Urinary bladder (tissue), 4 donors: ENCODE data around the gene SGCA. TPM values are rescaled to one million over a fixed set of nuclear protein-coding genes. Genes with fewer than 3 reads are reported as not detected.
A peak's percentile ranks its signal among the peaks of the same experiment; 100 is the strongest.

ENCODE experiments used
- DNase-seq: peaks from one replicate; pipeline ENCODE4 v3.0.0-alpha.2; 2015; ENCODE audit errors: extremely low spot score
- H3K27ac ChIP-seq: one replicate; pipeline ENCODE4 v1.5.1; 2013; ENCODE audit warnings: low read depth, mild to moderate bottlenecking, moderate library complexity
- H3K36me3 ChIP-seq: one replicate; pipeline ENCODE4 v1.6.1; 2013; ENCODE audit warnings: mild to moderate bottlenecking, moderate library complexity; ENCODE audit not compliant: insufficient read depth
- H3K4me1 ChIP-seq: one replicate; pipeline ENCODE4 v1.6.1; 2013; ENCODE audit warnings: mild to moderate bottlenecking, moderate library complexity; ENCODE audit not compliant: insufficient read depth
- H3K4me3 ChIP-seq: one replicate; pipeline ENCODE4 v1.5.1; 2013; ENCODE audit warnings: low read depth, low read length
- WGBS: extraction: QIAGEN DNeasy Blood & Tissue Kit; methylation state at CpG from one replicate; pipeline ENCODE4 v1.1.7; 2013; 5-methylcytosine and 5-hydroxymethylcytosine counted together
- polyA plus RNA-seq: library from polyadenylated mRNA; stranded (reverse); fragments of 200-250 nt; gene quantifications from one replicate; pipeline ENCODE4 v1.2.3, GENCODE V29; 2013
- total RNA-seq: library from RNA; depleted of rRNA; stranded (reverse); fragments of >200 nt; gene quantifications from one replicate; pipeline ENCODE4 v1.2.3, GENCODE V29; 2014
- donor health status: healthy with polysubstance abuse.
- donor health status: healthy.

The SGCA gene
- total and polyA plus RNA-seq, 2 donors: 15.4 to 89.1 TPM

DNA sequence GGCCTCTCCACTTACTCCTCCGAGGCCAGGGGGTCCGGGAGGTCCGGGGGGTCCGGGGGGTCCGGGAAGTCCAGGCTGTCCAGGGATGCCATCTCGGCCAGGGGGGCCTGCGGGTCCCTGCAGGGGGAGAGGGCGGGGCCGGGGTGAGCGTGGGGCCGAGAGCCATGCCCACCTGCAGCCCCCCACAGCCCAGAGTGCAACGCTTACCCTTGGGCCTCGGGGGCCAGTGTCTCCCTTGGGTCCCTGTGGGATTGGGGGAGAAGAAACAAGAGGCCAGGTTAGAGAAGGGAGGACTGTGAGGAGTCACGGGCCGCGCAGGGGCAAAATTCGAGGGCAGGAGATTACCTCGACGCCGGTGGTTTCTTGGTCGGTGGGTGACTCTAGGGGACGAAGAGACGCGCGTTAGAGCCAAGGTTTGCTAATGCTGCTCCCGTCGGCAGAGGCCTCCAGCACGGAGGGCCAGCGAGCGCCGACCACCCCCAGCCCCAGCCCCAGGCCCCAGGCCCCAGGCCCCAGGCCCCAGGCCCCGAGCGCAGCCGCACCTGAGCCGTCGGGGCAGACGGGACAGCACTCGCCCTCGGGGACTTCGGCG lies 33.5 kb downstream of the SGCA start:
- Histone ChIP-seq H3K4me1 (no peaks in the 10 kb centered on the region), H3K27ac (peak overlapping the region; percentile 90), H3K4me3 (peak overlapping the region; percentile 47), H3K36me3 (peaks cover 2% of the 10 kb centered on the region)
- 12% methylated on average over 41 of the region's 41 CpGs for WGBS
- no peak for DNase-seq

DNA sequence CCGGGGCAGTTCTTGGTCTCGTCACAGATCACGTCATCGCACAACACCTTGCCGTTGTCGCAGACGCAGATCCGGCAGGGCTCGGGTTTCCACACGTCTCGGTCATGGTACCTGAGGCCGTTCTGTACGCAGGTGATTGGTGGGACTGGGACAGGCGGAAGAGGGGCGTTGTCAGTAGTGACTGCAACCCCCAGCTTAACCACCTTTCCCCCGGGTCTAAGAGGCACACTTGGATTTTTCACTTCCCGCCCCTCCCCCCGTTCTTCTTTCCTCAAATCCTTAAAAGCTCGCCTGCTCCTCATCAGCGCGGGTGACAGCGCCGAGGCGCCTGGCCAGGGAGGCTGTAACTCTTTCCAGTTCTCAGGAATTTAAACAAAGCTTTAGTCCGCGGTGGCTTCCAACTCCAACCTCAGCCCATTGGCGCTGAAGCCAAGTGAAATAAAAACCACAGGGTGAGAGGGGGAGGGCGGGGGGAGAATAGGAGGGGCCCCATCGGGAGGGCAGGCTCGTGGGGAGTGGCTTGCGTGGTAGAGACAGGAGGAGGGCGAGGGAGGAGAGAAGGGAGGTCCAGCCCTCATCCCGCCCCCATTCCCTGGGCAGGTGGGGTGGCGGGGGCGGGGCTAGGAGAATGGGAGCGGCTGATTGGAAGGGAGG lies 34.1 kb downstream of the SGCA start:
- H3K27ac ChIP-seq: peak overlapping the region; percentile 90
- peak overlapping the region; percentile 47 for H3K4me3 ChIP-seq
- no peaks in the 10 kb centered on the region for H3K4me1 ChIP-seq
- DNase-seq: peak; percentile 93
- under 1% methylated on average over 36 of the region's 36 CpGs for WGBS
- H3K36me3 ChIP-seq: peaks cover 2% of the 10 kb centered on the region

DNA sequence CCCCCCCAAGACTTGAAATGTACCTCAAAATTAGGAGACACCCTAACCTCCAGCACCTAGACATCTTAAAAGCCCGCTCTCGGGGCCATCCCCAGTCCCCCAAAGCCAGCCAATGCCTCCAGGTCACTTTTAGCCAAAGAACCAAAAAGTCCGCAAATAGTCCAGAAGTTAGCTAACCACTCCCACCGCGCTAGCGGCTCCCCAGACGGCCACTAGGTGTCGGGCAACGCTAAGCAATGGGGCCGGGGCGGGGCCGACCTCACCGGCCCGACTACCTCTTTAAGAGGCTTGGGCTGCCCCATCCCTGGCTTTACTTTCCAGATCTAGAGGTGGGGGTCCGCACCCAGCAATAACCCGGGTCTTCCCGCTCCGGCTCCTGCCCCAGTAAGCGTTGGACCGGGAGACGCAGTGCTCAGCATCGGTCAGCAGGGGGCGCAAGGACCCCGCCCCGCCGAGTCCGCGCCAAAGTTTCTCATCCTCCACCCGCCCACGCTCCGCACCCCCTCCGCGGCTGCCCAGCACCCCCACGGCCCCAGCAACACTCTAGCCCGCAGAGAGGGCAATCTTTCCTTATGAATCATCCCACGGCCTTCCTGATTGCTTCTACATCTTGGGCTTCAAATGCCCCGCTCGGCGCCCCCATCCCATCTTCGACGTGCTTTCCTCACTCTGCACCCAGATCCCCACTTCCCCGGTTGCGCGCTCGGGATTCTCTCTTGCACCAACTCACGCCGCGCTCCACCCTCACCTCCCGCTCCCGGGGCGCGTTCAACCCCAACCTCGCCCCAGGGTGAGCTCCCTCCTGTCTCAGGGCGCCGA lies 34.9 kb downstream of the SGCA start:
- peaks cover 2% of the 10 kb centered on the region for H3K36me3 ChIP-seq
- no peaks in the 10 kb centered on the region for H3K4me1 ChIP-seq
- peak overlapping the region; percentile 38 for H3K4me3 ChIP-seq
- WGBS: under 1% methylated on average over 55 of the region's 55 CpGs
- H3K27ac ChIP-seq: peak overlapping the region; percentile 92
- DNase-seq: peak; percentile 91

DNA sequence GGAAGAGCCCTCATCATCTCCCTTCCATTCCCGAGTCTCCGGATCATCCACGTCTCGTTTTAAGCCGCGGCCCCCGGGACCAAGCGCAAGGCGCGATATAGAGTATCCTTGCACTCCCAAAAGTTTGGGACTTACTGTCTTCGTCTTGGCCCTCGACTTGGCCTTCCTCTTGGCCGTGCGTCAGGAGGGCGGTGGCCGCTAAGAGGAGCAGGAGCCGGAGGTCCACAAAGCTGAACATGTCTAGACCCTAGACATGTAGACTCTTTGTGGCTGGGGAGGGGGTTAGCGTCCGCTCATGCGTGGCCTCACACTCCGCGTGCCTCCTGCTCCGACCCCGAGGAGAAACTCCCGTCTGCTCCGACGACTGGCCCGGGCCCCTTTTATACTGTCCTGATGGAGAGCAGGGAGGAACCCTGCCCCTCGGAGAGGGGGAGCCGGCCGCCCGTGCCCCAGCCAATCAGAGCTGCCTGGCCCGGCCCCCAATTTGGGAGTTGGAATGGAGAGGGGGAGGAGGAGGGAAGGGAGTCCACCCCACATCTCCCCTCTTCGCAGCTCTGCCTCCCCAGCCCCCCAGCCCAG lies 35.6 kb downstream of the SGCA start, which contains the start of gene COL1A1:
Gene COL1A1 (minus strand): TSS at position 356 of the 579 bp plus-strand sequence. CDS start 118 bp downstream, at position 238.
- Histone ChIP-seq H3K4me1 (no peaks in the 10 kb centered on the region), H3K27ac (peak within 1 kb of the TSS; percentile 92), H3K36me3 (peaks cover 2% of the 10 kb centered on the region), H3K4me3 (peak within 1 kb of the TSS; percentile 38)
- DNase-seq: peak; percentile 77
- 2% methylated on average over 34 of the region's 34 CpGs for WGBS

DNA sequence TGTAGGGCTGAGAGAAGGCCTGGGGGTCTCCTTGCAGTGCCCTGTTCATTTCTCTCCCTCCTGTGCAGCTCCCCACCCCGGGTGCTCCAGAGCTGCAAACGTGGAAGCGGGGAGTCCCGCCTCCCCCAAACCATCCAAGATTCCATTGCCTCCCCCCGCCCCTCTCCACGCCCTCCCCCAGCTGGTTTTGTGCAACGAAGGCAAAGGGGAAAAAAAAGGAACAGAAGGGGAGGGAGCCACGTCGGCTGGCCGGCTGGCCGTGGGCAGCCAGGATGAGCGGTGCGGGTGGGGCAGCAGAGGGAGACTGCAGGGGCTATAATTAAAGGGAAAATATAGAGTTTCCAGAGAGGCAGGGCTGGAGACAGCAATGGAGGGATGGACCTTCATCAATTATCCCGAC lies 37.3 kb downstream of the SGCA start:
- no peak for DNase-seq
- 31% methylated on average over 14 of the region's 14 CpGs for WGBS
- no peaks in the 10 kb centered on the region for H3K4me1 ChIP-seq

DNA sequence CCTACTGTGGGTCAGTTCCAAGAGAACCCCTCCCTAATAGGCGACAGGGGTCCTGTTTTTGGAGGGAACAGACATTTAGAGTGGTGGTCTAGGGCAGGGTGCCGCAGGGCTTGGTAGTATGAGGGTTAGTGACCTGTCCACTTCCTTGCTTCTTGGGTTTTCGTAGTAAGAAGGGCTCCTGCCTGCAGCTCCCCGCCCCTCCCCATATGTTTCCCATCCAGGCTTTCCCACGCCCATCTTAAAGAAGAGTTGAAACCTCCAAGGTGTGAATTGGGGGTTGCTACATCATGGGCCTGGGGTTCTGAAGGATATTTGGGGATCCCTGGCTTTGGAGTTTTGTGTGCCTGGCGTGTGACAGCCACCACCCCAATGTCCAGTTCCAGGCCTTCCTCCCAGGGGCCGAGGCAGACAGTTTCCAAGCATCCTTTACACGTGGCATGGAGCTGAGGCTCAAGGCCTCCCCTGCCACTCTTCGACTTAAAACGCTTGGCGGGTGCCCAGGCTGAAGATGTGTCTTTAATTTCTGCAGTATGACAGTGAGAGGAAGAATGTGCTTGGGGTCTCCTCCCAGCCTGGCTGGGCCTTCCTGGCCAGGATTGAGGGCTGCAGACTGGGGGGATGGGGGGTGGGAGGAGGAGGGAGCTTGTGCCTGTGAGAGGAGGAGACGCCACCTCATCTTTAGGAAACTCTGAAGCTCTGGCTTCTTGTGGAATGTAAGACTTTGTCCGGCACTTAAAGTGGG lies 38.0 kb downstream of the SGCA start:
- Histone ChIP-seq H3K36me3 (no peaks in the 10 kb centered on the region), H3K4me1 (no peaks in the 10 kb centered on the region)
- 45% methylated on average over 13 of the region's 13 CpGs for WGBS

More for the DNA sequence above, 37.3 kb downstream of the SGCA start:
- Histone ChIP-seq H3K27ac (peak overlapping the region; percentile 80), H3K4me3 (no peak overlapping the region), H3K36me3 (no peaks in the 10 kb centered on the region)

DNA sequence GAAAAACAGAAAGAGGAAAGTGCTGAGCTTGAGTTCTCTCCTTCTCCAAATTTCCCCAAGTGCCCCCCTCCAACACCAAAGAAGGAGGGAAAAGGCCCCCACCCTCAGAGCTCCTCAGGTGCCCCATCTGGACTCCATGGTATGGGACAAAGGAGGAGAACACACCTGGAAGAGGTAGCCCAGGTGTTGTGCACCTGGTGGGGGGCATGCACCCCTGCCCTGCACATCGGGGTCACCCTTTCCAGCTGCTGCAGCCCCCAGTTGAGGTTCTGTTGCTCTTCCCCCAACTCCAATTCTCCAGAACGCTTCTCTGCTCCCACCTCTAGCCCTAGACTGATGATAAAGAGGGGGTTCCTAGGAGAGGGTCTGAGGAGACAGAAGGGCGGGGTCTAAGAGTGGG lies 38.6 kb downstream of the SGCA start:
- no peak for DNase-seq

More for the DNA sequence above, 38.0 kb downstream of the SGCA start:
- Histone ChIP-seq H3K4me3 (no peak overlapping the region), H3K27ac (peak overlapping the region; percentile 80)
- no peak for DNase-seq

DNA sequence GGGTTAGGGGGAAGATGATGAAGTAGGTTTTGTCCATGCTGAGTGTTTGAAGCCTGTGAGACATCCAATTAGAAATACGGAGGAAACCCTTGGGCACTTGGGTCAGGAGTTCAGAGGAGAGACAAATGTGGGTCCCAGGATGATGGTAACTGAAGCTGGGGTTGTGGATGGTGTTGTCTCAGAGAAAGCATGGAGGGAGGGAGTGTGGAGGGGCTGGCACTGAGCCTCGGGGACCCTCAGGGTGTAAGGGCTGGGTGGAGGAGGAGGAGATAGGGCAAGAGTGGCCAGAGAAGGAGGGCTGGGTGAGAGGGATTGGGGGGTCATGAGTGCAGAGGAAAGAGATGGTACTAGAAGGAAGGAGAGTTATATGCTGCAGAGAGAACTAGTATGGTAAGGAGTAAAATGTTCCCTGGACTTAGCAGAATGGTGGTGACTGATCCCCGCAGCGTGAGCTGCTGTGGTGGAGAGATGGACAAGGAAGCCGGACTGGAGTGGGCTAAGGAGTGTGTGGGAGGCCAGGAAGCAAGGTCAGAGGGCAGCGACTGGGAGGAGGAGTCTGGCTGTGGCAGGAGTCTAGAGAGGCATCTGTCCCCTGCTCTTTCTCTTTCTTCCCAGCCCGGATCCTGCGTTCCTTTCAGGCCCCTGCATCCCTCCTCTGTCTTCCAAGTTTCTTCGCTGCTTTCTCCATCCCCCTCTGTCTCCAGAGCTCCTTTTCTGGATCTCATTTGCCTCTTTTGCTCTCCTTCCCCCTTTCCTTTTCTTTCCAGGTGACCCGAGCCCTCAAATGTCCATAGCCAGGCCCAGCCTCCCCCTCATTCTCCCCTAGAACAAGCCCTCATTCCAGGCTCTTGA lies 39.5 kb downstream of the SGCA start:
- no peaks in the 10 kb centered on the region for H3K36me3 ChIP-seq
- no peak for DNase-seq
- H3K4me1 ChIP-seq: no peaks in the 10 kb centered on the region
- WGBS: 43% methylated on average over 10 of the region's 10 CpGs
- H3K27ac ChIP-seq: peak overlapping the region; percentile 55
- H3K4me3 ChIP-seq: no peak overlapping the region

More for the DNA sequence above, 38.6 kb downstream of the SGCA start:
- Histone ChIP-seq H3K27ac (no peak overlapping the region), H3K36me3 (no peaks in the 10 kb centered on the region), H3K4me3 (no peak overlapping the region), H3K4me1 (no peaks in the 10 kb centered on the region)
- 79% methylated on average over 3 of the region's 3 CpGs for WGBS

DNA sequence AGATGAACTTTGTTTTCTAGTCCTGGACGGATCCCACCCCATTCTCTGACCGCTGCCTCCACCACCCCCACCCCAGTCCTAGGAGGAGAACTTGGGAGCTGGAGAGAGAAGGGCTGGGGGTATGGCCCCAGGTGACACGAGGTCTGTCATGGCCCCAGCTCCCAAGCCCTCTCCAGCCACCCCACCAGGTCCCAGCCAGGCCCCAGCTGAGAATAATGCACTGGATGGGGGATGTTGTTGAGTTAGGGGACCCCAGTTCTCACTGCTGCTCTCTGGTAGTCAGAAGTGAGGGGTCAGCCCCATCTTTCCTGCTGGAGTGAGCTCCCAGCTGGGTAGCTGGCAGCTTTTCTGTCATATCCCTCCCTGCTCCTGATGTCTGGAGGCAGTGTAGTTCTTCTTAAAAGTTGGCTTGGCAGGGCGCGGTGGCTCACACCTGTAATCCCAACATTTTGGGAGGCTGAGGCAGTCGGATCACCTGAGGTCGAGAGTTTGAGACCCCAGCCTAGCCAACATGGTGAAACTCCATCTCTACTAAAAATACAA lies 40.2 kb downstream of the SGCA start:
- Histone ChIP-seq H3K4me3 (no peak overlapping the region), H3K4me1 (no peaks in the 10 kb centered on the region), H3K27ac (peak overlapping the region; percentile 40), H3K36me3 (no peaks in the 10 kb centered on the region)
- DNase-seq: no peak
- 78% methylated on average over 7 of the region's 7 CpGs for WGBS

DNA sequence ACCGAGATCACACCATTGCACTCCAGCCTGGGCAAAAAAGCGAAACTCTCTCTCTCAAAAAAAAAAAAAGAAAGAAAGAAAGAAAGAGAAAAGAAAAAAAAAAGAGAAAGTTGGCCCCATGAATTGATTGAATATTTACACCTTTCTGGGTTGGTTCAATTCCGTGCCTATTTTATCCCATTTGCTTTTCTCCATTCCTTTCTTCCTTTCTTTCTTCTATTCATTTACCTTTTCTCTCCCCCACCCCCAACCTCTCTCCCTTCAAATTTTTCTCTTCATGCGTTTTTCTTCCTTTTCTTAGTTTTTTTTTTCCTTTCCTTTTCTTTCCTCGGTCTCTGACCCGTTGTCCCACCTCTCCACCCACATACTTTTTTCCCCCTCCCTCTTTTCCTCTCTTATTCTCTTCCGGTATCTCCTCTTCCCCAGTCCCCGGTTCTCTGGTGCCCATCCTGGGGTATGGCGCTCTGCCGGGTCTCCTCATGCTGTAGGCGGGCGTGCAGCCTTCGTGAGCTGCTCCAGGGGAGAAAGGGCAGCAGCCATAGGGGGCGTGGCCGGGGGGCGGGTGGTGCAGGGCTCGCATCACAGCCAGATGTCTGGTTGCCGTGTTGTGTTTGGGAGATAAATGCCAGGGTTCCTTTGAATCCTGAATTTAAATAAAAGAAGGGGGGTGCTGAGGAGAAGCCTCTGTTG lies 40.9 kb downstream of the SGCA start:
- Histone ChIP-seq H3K4me3 (no peak overlapping the region), H3K36me3 (no peaks in the 10 kb centered on the region), H3K27ac (peak overlapping the region; percentile 49), H3K4me1 (no peaks in the 10 kb centered on the region)
- DNase-seq: no peak
- WGBS: 18% methylated on average over 18 of the region's 18 CpGs

DNA sequence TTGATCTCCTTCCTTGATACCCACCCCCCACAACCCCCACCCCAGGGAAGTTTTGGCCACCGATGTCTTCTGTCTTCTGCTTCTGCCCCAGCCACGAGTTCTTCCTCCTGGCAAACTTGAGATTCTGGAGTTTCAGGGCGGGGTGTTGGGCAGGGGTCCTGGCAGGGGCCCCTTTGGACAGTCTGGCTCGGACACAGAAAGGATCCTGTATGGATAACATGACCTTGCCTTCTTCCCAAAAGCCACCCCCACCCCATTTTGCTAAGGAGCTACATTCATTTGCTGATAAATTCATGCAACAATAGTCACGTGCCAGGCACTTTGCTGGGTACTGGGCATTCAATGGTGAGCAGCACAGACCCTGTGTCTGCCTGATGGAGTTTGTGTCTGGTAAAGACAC lies 41.5 kb downstream of the SGCA start:
- DNase-seq: no peak
- H3K27ac ChIP-seq: peak overlapping the region; percentile 49
- 30% methylated on average over 5 of the region's 5 CpGs for WGBS
- no peaks in the 10 kb centered on the region for H3K4me1 ChIP-seq
- H3K36me3 ChIP-seq: no peaks in the 10 kb centered on the region
- no peak overlapping the region for H3K4me3 ChIP-seq
